NCI-H526 treated with DMSO at 0.1 percent for 48 hours (cell line): ENCODE results near the gene TICRR.

Source experiments
- DNase-seq: peaks from one replicate; lab custom pipeline; 2025; lab: John Stamatoyannopoulos, UW

TICRR gene

GRCh38 chr15:89629829-89630228, 54.6 kb downstream of the TICRR start:
- DNase-seq: no peak

- no peak for DNase-seq
Observed at GRCh38 chr15:89630260-89630659, 55.0 kb downstream of the TICRR start.

GRCh38 chr15:89630974-89631901, 56.0 kb downstream of the TICRR start:
- DNase-seq: no peak

- no peak for DNase-seq
Observed at GRCh38 chr15:89631902-89632264, 56.6 kb downstream of the TICRR start.

GRCh38 chr15:89632563-89633430, 57.5 kb downstream of the TICRR start:
- DNase-seq: no peak

- DNase-seq: no peak
Observed at GRCh38 chr15:89633585-89633984, 58.3 kb downstream of the TICRR start.

GRCh38 chr15:89640245-89640644, 65.0 kb downstream of the TICRR start:
- no peak for DNase-seq

- no peak for DNase-seq
Observed at GRCh38 chr15:89641053-89641452, 65.8 kb downstream of the TICRR start.

GRCh38 chr15:89642106-89642505, 66.8 kb downstream of the TICRR start:
- no peak for DNase-seq

- DNase-seq: no peak
Observed at GRCh38 chr15:89645680-89646079, 70.4 kb downstream of the TICRR start.

GRCh38 chr15:89646416-89647141, 71.3 kb downstream of the TICRR start:
- DNase-seq: no peak

- peak; percentile 22 for DNase-seq
Observed at GRCh38 chr15:89647191-89647851, 72.1 kb downstream of the TICRR start.

- DNase-seq: no peak
Observed at GRCh38 chr15:89648106-89649012, 73.1 kb downstream of the TICRR start.

GRCh38 chr15:89649013-89649625, 73.8 kb downstream of the TICRR start:
- no peak for DNase-seq

GRCh38 chr15:89649716-89650115, 74.4 kb downstream of the TICRR start:
- DNase-seq: no peak

- DNase-seq: no peak
Observed at GRCh38 chr15:89652131-89652530, 76.9 kb downstream of the TICRR start.

- DNase-seq: no peak
Observed at GRCh38 chr15:89652666-89653065, 77.4 kb downstream of the TICRR start.

GRCh38 chr15:89653578-89653977, 78.3 kb downstream of the TICRR start:
- DNase-seq: no peak

- no peak for DNase-seq
Observed at GRCh38 chr15:89654301-89654761, 79.1 kb downstream of the TICRR start.
